ENCODE measurements around the gene ABCB9.
A peak's percentile ranks its signal among the peaks of the same experiment; 100 is the strongest.
"Not testable (repeated sequence)": the region's sequence is repeated elsewhere in the genome, so short reads cannot be mapped to it uniquely, and the experiment has no call there.

Gene ABCB9

DNA sequence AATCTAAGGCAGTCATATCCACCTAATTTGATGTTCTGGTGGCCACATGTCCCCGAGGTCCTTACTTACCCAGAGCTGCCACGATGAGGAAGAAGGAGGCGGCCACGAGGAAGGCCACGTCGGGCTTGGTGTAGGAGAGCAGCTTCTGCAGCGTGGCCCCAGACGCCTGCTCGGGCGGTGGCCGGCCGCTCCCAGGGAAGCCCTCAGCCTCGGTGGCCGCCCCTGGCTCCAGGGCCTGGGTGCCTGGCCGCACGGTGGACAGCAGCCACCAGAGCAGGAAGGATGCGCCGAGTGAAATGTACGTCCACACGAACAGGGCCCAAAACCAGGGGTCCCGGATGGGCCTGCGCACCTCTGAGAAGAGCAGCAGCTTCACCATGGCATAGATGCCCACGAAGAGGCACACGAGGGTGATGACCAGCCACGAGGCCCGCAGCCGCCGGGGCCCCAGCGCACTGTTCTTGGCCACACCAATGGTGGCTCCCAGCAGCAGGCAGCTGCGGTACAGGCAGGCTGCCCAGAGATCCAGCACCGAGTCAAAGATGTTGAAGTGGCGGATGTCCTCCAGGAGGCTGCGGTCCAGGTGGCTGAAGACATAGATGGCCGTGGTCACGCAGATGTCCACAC lies 6.6 kb downstream of the ABCB9 start:
- no peak for DNase-seq

DNA sequence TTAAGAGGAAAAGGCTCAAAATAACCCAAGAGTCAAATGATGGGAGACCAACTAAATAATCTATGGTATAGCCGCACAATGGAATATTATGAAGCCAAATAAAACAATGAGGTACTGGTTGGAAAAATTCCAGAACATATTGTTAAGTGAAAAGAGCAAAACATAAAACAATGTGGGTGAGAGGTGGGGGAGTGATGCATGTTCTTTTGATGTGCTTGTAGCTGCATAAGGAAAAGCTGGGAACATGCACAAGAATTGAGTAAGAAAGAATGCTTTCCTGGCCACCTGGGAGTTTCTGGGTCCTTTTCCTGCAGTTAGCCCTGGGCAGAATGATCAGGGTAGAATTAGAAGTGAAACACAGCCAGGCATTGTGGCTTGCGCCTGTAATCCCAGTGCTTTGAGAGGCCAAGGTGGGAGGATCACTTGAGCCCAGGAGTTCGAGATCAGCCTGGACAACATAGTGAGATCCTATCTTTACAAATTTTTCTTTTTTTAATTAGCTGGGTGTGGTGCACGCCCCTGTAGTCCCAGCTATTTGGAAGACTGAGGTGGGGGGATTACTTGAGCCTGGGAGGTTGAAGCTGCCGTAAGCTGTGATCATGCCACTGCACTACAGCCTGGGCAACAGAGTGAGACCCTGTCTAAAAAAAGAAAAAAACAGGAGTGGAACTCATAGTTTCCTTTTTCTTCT lies 7.9 kb downstream of the ABCB9 start:
- DNase-seq: no peak

GRCh38 chr12:122956035-122956434 lies 10.2 kb downstream of the ABCB9 start:
- no peak for DNase-seq

- no peak for DNase-seq
Observed at GRCh38 chr12:122955156-122955555, 11.1 kb downstream of the ABCB9 start.

DNA sequence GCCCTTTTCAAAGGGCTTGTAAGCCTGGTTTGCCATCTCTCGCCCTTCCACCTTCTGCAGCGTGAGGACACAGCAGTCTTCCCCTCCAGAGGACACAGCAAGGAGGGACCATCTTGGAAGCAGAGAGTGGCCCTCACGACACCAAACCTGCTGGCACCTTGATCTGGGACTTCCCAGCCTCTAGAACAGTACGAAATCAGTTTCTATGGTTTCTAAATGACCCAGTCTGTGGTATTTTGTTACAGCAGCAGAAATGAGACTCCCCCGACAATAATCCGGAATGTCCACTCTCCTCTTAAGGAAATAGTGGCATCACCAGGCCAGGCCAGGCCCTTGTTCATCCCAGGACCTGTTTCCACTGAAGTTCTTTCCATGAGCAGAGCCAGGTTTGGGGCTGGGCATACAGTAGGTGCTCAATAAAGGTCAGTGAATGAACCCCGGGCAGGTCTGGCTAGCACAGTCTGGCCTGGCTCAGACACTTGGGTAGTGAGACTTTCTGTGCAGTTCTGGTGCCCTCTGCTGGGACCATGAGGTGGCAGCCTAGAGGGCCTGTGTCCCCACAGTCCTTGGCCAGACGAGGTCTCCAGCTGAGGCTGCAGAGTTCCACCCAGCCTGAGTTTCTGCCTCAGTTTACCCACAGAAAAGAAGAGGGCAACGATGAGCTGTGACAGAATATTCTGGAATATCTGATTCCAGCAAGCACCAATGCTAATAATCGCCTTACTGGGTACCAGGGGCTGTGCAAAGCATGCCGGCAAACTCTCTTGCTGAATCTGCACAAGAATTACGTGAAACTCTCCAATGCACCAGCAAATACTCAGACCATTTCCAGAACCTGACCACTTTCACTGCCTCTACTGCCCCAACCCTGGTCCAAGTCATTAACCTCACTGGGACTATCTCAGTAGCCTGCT lies 14.0 kb downstream of the ABCB9 start:
- peak; percentile 76 for DNase-seq

GRCh38 chr12:122951406-122951805 lies 14.9 kb downstream of the ABCB9 start:
- DNase-seq: no peak

DNA sequence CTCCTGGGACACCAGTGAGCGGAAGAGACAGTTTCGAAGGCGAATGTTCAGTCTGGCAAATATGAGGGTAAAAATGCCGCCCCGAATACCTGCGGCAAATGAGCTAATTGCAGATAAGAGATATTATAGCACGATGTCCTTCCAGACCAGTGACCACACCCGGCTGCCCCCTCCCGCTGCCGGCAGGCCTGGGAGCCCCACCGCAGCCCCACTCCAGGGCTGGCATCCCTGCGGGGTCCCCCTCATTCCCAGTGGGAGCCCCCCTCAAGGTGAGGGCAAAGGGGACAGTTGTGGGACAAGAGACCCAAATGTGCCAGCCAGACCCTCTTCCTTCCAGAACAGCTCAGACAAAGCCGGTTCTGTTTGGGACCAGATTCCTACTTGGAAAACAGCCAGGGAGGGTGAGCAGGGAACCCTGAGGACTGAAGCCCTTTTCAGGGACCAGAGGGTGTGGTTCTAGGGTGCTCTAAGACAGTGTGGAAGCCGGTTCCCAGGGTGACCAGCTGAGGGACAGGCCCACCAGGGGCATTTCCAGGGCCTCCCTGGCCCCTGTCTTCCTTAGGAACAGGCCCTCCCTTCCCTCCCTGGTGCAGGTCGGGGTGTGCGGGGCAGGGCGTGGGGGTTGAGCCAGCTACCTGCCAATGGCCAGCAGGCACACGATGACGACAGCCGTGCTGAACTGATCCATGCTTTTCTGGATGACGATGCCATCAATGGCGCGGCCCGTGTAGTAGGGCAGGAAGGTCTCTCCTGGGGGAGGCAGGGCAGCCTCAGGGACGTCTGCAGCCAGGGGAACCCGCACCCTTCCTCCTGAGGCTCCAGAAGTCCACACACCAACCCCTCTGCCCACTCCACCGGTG lies 16.2 kb downstream of the ABCB9 start:
- DNase-seq: no peak

DNA sequence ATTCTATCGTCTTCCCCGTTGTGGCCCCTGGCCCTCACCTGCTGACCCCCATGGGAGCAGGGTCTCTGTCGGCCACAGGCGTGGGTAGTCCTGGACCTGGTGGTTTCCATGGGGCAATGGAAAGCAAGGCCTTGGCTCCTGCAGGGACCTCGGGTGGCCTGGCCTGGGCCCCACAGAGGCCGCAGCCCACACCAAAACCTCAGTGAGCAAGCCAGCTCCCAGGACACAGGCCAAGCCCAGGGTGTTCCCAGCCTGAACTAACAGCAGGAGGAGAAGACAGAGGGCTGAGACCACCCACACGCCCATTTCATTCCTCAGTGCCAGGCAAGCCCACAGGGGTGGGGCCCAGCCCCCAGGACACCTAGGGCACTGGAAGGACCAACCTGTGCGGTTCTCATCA lies 16.9 kb downstream of the ABCB9 start:
- DNase-seq: no peak

DNA sequence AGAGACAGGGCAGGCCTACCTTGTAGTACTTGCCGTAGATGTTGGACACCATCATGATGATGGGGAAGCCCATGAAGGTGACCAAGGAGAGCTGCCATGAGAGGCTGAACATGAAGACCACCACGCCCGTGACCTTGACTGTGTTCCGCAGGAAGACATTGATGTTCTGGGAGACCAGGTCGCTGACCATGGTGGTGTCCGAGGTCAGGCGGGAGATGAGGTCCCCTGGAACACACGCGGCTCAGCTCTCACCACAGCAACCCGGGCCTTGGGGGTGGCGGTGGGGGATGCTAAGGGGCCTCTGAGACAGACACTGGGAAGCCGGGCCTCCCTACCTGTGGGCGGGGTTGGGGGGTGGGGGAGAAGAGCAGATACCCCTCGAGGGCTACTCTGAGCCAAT lies 17.7 kb downstream of the ABCB9 start:
- DNase-seq: no peak

GRCh38 chr12:122947352-122947792 lies 18.9 kb downstream of the ABCB9 start:
- DNase-seq: peak; percentile 27

- DNase-seq: peak; percentile 86
Observed at GRCh38 chr12:122946690-122947341, 19.4 kb downstream of the ABCB9 start.

DNA sequence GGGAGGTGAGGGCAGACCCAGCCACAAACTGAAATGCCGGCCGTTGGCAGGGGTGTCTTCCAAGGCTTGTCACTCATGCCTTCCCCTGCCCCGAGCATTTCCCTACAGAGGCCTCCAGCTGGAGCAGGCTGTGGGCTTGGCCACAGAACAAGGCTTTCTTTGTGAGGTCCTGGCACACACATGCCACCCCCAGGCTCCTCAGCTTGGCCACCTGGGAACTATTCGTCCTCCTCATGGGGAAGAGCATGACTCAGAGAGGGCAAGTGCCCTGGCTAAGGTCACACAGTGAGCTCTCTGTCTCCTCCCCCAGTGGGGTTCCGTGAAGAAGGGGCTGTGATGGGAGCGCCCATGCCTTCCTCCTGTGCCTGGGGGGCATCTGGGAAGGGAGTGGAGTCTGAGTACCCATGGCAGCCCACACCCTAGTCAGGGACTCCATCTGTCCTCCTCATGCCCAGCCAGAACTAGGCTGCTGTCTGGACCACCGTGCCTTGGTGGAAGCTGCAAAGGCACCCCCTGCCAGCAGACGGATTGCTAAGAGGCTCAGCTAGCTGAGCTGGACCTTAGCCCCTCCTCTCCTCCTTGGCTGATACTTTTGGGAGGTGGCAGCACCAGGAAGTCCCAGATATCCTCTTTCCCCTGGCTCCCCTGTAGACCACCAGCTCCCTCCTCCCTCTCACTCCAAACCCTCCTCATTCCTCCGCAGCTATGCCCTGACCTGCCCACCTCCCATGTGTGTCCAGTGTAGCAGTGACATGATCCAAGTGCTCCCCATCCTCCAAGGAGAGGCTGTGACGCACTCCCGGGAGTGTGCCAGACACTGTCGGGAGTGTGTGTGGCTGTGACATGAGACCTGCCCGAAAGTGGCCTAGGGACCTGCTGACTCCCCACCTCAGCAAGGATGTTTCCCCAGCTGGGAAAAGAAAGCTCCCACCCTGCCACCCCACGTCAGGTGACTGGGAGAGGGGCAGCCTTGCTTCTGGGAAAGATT lies 21.4 kb downstream of the ABCB9 start:
- no peak for DNase-seq

- no peak for DNase-seq
Observed at GRCh38 chr12:122943196-122943595, 23.1 kb downstream of the ABCB9 start.

DNA sequence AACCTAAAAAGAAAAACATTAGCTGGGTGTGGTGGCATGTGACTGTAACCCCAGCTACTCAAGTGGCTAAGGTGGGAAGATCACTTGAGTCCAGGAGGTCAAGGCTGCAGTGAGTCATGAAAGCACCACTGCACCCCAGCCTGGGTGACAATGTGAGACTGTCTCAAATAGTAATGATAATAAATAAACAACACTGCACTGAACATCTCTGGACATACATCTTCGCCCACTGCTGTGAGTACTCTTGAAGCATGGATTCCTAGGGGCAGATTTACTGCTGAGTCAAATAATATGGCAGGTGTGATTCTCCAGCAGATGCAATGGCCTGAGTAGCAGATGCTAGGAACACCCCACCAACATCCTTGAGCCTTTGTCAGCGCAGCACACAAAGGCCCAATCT lies 23.6 kb downstream of the ABCB9 start:
- no peak for DNase-seq

GRCh38 chr12:122941351-122941750 lies 24.9 kb downstream of the ABCB9 start:
- not testable (repeated sequence) for DNase-seq

- no peak for DNase-seq
Observed at GRCh38 chr12:122939125-122939524, 27.1 kb downstream of the ABCB9 start.

- no peak for DNase-seq
Observed at GRCh38 chr12:122937622-122938091, 28.6 kb downstream of the ABCB9 start.

DNA sequence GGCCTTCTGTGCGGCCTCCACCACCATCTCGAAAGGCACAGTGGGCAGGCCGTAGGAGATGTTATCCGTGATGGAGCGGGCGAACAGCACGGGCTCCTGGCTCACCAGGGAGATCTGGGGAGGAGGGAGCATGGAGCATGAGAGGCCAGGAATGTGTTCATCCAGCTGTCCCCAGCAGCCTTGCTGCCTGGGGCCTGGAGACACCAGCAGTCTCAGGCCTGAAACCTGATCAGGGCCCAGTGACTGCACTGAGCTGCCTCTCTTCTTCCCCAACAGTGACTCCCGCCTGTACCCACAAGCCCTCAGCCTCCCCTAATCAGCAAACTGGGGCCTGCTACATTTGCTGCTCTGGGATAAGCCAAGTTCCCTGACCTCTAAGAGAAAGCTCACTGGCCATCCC lies 30.9 kb downstream of the ABCB9 start:
- no peak for DNase-seq

- no peak for DNase-seq
Observed at GRCh38 chr12:122934722-122935121, 31.5 kb downstream of the ABCB9 start.

DNA sequence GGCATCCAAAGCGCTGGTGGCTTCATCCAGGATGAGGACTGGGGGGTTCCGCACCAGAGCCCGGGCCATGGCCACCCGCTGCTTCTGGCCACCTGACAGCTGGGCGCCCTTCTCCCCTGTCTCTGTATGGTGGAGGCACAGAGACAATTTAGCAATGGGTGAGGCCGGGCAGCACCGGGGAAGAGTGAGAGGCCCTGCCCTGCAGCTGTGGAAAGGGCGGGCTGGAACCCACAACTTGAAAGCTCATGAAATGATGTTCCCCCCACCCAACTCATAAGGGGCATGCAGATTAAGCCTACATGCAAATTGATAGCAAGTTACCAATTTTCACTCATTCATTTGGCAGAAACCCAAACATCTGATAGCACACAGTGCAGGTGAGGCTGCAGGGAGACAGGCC lies 34.1 kb downstream of the ABCB9 start:
- no peak for DNase-seq

DNA sequence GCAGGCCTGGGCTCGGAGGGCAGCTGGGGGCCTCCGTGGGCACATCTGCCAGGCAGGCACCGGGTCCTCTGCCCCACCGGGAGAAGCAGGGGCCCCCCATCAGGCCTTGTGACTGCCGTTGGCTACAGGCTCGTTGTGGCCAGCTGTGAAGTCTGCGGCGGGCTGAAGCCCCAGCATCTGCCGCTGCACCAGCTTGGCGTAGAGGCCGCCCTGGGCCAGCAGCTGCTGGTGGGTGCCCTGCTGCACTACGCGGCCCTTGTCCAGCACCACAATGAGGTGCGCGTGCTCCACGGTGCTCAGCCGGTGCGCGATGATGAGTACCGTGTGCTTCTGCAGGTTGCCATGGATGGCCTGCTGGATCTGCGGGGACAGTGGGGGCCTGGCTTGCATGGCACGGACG lies 36.5 kb downstream of the ABCB9 start:
- no peak for DNase-seq

Measured in CD4-positive, alpha-beta T cell treated with Interferon gamma for 1 hour (primary cell).